GM23338 (cell line): ENCODE data around the gene BMPR1B.

Experiments used
- CREB1 ChIP-seq: fragments of 250-450 bp; sonication (Bioruptor Pico); IDR thresholded peaks from 2 replicates; pipeline ENCODE4 v1.5.0; 2020; ENCODE audit warnings: low read depth, mild to moderate bottlenecking, moderate library complexity
- CTCF ChIP-seq, 2 experiments: fragments of 200-600 bp in 1 of 2; sonication (generic) in 1 of 2; conservative IDR thresholded peaks; 2 replicates each; pipeline versions ENCODE4 v1.5.1 to v1.6.1; 2016 to 2017; ENCODE audit warnings: antibody characterized with exemption in 2 of 2, low read depth in 2 of 2, mild to moderate bottlenecking in 2 of 2, moderate library complexity in 1 of 2
- EZH2 ChIP-seq: fragments of 200-600 bp; sonication (generic); IDR thresholded peaks from one replicate; pipeline ENCODE4 v1.8.0; 2017; ENCODE audit warnings: antibody characterized with exemption, mild to moderate bottlenecking, low read depth; ENCODE audit not compliant: unreplicated experiment
- EZH2phosphoT487 ChIP-seq: fragments of 200-600 bp; sonication (generic); IDR thresholded peaks from one replicate; pipeline ENCODE4 v1.8.1; 2018; ENCODE audit warnings: antibody characterized with exemption; ENCODE audit not compliant: unreplicated experiment
- JUNB ChIP-seq: IDR thresholded peaks from one replicate; pipeline ENCODE4 v1.6.1; 2016; ENCODE audit warnings: antibody characterized with exemption; ENCODE audit not compliant: unreplicated experiment
- NANOG ChIP-seq: IDR thresholded peaks from 2 replicates; pipeline ENCODE4 v1.6.1; 2016; ENCODE audit warnings: antibody characterized with exemption, borderline replicate concordance
- POLR2AphosphoS5 ChIP-seq: IDR thresholded peaks from 2 replicates; pipeline ENCODE4 v1.6.1; 2016; ENCODE audit warnings: antibody characterized with exemption, low read depth
- REST ChIP-seq: IDR thresholded peaks from one replicate; pipeline ENCODE4 v1.6.1; 2018; ENCODE audit warnings: antibody characterized with exemption; ENCODE audit not compliant: unreplicated experiment

GRCh38 chr4:95013236-95013635 lies 255.5 kb downstream of the BMPR1B start:
- TF ChIP-seq CTCF (conservative IDR thresholded peaks at IDR 0.05; ENCODE audit: low read depth in 2 of 2) = no peak
- TF ChIP-seq POLR2AphosphoS5 = no peak
- TF ChIP-seq JUNB = no peak
- no peak for TF ChIP-seq REST
- TF ChIP-seq NANOG = no peak
- TF ChIP-seq CREB1 = no peak
- TF ChIP-seq EZH2phosphoT487 = no peak
- TF ChIP-seq EZH2 = no peak
